Breast epithelium (tissue), 4 donors: ENCODE results near the gene GCLC. TPM values are rescaled to one million over a fixed set of nuclear protein-coding genes. Genes with fewer than 3 reads are reported as not detected.
"Not testable (repeated sequence)": the region's sequence is repeated elsewhere in the genome, so short reads cannot be mapped to it uniquely, and the experiment has no call there.

Experiments
- DNase-seq, 2 donors: peaks; one replicate each; pipeline ENCODE4 v3.0.0-alpha.2; 2019; ENCODE audit warnings: low spot score in 2 of 2
- H3K27ac ChIP-seq, 2 donors: fragments of 200-600 bp; sonication (generic) in 1 of 2; one replicate each; pipeline ENCODE4 v1.5.1; 2016 to 2019; ENCODE audit warnings: mild to moderate bottlenecking in 1 of 2
- H3K27me3 ChIP-seq, 2 donors: fragments of 200-600 bp; sonication (generic) in 1 of 2; one replicate each; pipeline versions ENCODE4 v1.5.1 to v1.6.0; 2017 to 2019; ENCODE audit warnings: control low read depth in 1 of 2, mild to moderate bottlenecking in 1 of 2
- H3K36me3 ChIP-seq: fragments of 200-600 bp; one replicate; pipeline ENCODE4 v1.5.1; 2019
- H3K4me1 ChIP-seq, 2 donors: fragments of 200-600 bp; sonication (generic); one replicate each; pipeline ENCODE4 v1.5.1; 2016 to 2019; ENCODE audit warnings: control low read depth in 1 of 2
- H3K4me3 ChIP-seq, 3 donors: fragments of 200-600 bp; sonication (generic); 1 replicate in 2 of 3; 2 replicates in 1 of 3; pipeline ENCODE4 v1.5.1; 2016 to 2019; ENCODE audit warnings: mild to moderate bottlenecking in 3 of 3, moderate library complexity in 2 of 3
- H3K9me3 ChIP-seq, 2 donors: fragments of 200-600 bp; sonication (generic) in 1 of 2; one replicate each; pipeline ENCODE4 v1.5.1; 2016 to 2019; ENCODE audit warnings: control low read depth in 1 of 2
- CTCF ChIP-seq, 3 donors: fragments of 450-650 bp; IDR thresholded peaks; one replicate each; pipeline ENCODE4 v1.5.1; 2016 to 2017; ENCODE audit warnings: antibody characterized with exemption in 3 of 3, mild to moderate bottlenecking in 3 of 3, moderate library complexity in 3 of 3
- POLR2A ChIP-seq: fragments of 450-650 bp; IDR thresholded peaks from one replicate; pipeline ENCODE4 v1.6.1; 2016; ENCODE audit warnings: antibody characterized with exemption, mild to moderate bottlenecking, moderate library complexity
- POLR2AphosphoS5 ChIP-seq, 3 donors: sonication (generic); formaldehyde crosslinking; IDR thresholded peaks; one replicate each; pipeline ENCODE4 v1.6.1; 2017; ENCODE audit warnings: antibody characterized with exemption in 3 of 3
- intact Hi-C: fragments of 100-400 bp; cut with DNase I; formaldehyde crosslinking; loops from one replicate; pipeline ENCODE4 v1.15.1; 2023; ENCODE audit warnings: low total_unique reads
- total RNA-seq, 3 donors: library from RNA; depleted of rRNA; stranded (reverse); fragments of >200 nt; gene quantifications; one replicate each; pipeline ENCODE4 v1.1.0, GENCODE V29; 2016

Gene GCLC
- total RNA-seq, 3 donors from 2014 or later: 33.8 to 50.6 (median 39.0) TPM

GRCh38 chr6:53484476-53485280, 60.2 kb downstream of the GCLC start:
- Histone ChIP-seq H3K27me3 (no peaks in the 10 kb centered on the region), H3K9me3 (no peaks in the 10 kb centered on the region), H3K36me3 (no peaks in the 10 kb centered on the region), H3K4me3 (no peak overlapping the region), H3K27ac (no peak overlapping the region), H3K4me1 (peaks cover 0 to 6% of the 10 kb centered on the region in 2 donors)
- intact Hi-C loops: loop anchor here (5.0 to 10.0 kb wide), 2 partner anchors 110 to 302 kb away; no protein-coding TSS in a partner anchor
- TF ChIP-seq POLR2AphosphoS5 (IDR thresholded peaks at IDR 0.05): peak in 1 of 3 donors; percentile 23
- peak; percentile 90 to 95 (median 95) for TF ChIP-seq CTCF (IDR thresholded peaks at IDR 0.05)
- no peak for TF ChIP-seq POLR2A
- peak in 1 of 2 donors; percentile 51 for DNase-seq

- Histone ChIP-seq H3K36me3 (no peaks in the 10 kb centered on the region), H3K4me1 (peaks cover 0 to 6% of the 10 kb centered on the region in 2 donors), H3K4me3 (no peak overlapping the region), H3K27me3 (no peaks in the 10 kb centered on the region), H3K9me3 (no peaks in the 10 kb centered on the region), H3K27ac (peak overlapping the region in 1 of 2 donors; percentile 57)
- TF ChIP-seq POLR2AphosphoS5 (IDR thresholded peaks at IDR 0.05): no peak
- no peak for TF ChIP-seq CTCF (IDR thresholded peaks at IDR 0.05)
- intact Hi-C loops: loop anchor here (5.0 to 10.0 kb wide), 2 partner anchors 109 to 301 kb away; no protein-coding TSS in a partner anchor
- peak; percentile 43 to 72 for DNase-seq
Measured at GRCh38 chr6:53483423-53484353, 61.2 kb downstream of the GCLC start.

GRCh38 chr6:53481323-53481722, 63.6 kb downstream of the GCLC start:
- Histone ChIP-seq H3K4me3 (no peak overlapping the region), H3K4me1 (peaks cover 0 to 6% of the 10 kb centered on the region in 2 donors), H3K36me3 (no peaks in the 10 kb centered on the region), H3K9me3 (no peaks in the 10 kb centered on the region), H3K27ac (peak overlapping the region in 1 of 2 donors; percentile 5), H3K27me3 (no peaks in the 10 kb centered on the region)
- no peak for DNase-seq
- intact Hi-C loops: loop anchor here (5.0 to 10.0 kb wide), 2 partner anchors 107 to 299 kb away; no protein-coding TSS in a partner anchor
- TF ChIP-seq POLR2A (no peak), POLR2AphosphoS5 (IDR thresholded peaks at IDR 0.05) (no peak), CTCF (IDR thresholded peaks at IDR 0.05) (no peak)

GRCh38 chr6:53480774-53481173, 64.1 kb downstream of the GCLC start:
- not testable (repeated sequence) for H3K27ac ChIP-seq, H3K27me3 ChIP-seq, H3K4me1 ChIP-seq, H3K4me3 ChIP-seq, DNase-seq, H3K36me3 ChIP-seq, H3K9me3 ChIP-seq
- intact Hi-C loops: loop anchor here (5.0 to 10.0 kb wide), 2 partner anchors 106 to 298 kb away; no protein-coding TSS in a partner anchor

- DNase-seq: no peak
- peaks cover 0 to 6% of the 10 kb centered on the region in 2 donors for H3K4me1 ChIP-seq
- H3K9me3 ChIP-seq: no peaks in the 10 kb centered on the region
- H3K27me3 ChIP-seq: no peaks in the 10 kb centered on the region
- intact Hi-C loops: loop anchor here (5.0 to 10.0 kb wide), 2 partner anchors 105 to 298 kb away; no protein-coding TSS in a partner anchor
- H3K27ac ChIP-seq: no peak overlapping the region
- TF ChIP-seq POLR2AphosphoS5 (IDR thresholded peaks at IDR 0.05) (no peak), POLR2A (no peak), CTCF (IDR thresholded peaks at IDR 0.05) (no peak)
- H3K4me3 ChIP-seq: no peak overlapping the region
- H3K36me3 ChIP-seq: no peaks in the 10 kb centered on the region
Measured at GRCh38 chr6:53479871-53480270, 65.0 kb downstream of the GCLC start.
